B cell (primary cell): ENCODE results near the gene ZC3H7B. TPM values are rescaled to one million over a fixed set of nuclear protein-coding genes. Genes with fewer than 3 reads are reported as not detected.

Experiments
- ATAC-seq: fragments of 200-7000 bp; cut with Tn5 transposase; one replicate; pipeline ENCODE4 v1.10.0; 2021; ENCODE audit warnings: low read depth, mild to moderate bottlenecking, moderate number of reproducible peaks, moderate library complexity
- CTCF ChIA-PET: fragments of 350-600 bp; sonication (Branson Sonifier 250); formaldehyde crosslinking; loops from one replicate; lab custom pipeline; 2021; ENCODE audit warnings: antibody characterized with exemption, inconsistent platforms; lab: Charles Lee
- POLR2A ChIA-PET: fragments of 350-600 bp; sonication (Branson Sonifier 250); formaldehyde crosslinking; loops from one replicate; lab custom pipeline; 2021; ENCODE audit warnings: antibody characterized with exemption; lab: Charles Lee
- DNase-seq: peaks from one replicate; pipeline ENCODE4 v3.0.0; 2013
- H2AFZ ChIP-seq: 2 replicates; pipeline ENCODE4 v1.6.1; 2012; ENCODE audit warnings: mild to moderate bottlenecking, low read depth, low read length; ENCODE audit not compliant: insufficient read depth, poor library complexity, severe bottlenecking
- H3K27ac ChIP-seq, 2 donors: 1 replicate in 1 of 2; 2 replicates in 1 of 2; pipeline ENCODE4 v1.5.1; 2012 to 2013; ENCODE audit warnings: low read length in 2 of 2, mild to moderate bottlenecking in 2 of 2, moderate library complexity in 1 of 2
- H3K27me3 ChIP-seq, 4 experiments: fragments of 200-600 bp in 1 of 4; sonication (generic) in 1 of 4; replicated peaks in 1 of 4; 1 replicate in 2 of 4; 2 replicates in 2 of 4; pipeline versions ENCODE4 v1.6.1 to v1.7.0; 2013 to 2016; ENCODE audit warnings: low read length in 3 of 4, mild to moderate bottlenecking in 2 of 4, mixed read lengths in 1 of 4, moderate library complexity in 1 of 4; ENCODE audit not compliant: insufficient read depth in 4 of 4, control insufficient read depth in 3 of 4; ENCODE audit errors: control extremely low read depth in 1 of 4
- H3K36me3 ChIP-seq, 2 experiments: replicated peaks in 1 of 2; 1 replicate in 1 of 2; 2 replicates in 1 of 2; pipeline versions ENCODE4 v1.6.1 to v1.7.1; 2013; ENCODE audit warnings: low read length in 1 of 2; ENCODE audit not compliant: insufficient read depth in 2 of 2, control insufficient read depth in 1 of 2; ENCODE audit errors: control extremely low read depth in 1 of 2, extremely low read depth in 1 of 2
- H3K4me1 ChIP-seq, 2 donors: fragments of 200-600 bp in 1 of 2; sonication (generic) in 1 of 2; 1 replicate in 1 of 2; 2 replicates in 1 of 2; pipeline versions ENCODE4 v1.5.1 to v1.6.1; 2013 to 2017; ENCODE audit warnings: low read length in 2 of 2; ENCODE audit not compliant: control insufficient read depth in 2 of 2, insufficient read depth in 2 of 2
- H3K4me2 ChIP-seq: replicated peaks from 2 replicates; pipeline ENCODE3; 2012; ENCODE audit warnings: mild to moderate bottlenecking, low read depth, low read length; ENCODE audit not compliant: poor library complexity, severe bottlenecking
- H3K4me3 ChIP-seq, 5 experiments: fragments of 200-600 bp in 1 of 5; sonication (generic) in 1 of 5; 1 replicate in 3 of 5; 2 replicates in 2 of 5; pipeline versions ENCODE4 v1.5.1 to v1.7.0; 2011 to 2016; ENCODE audit warnings: low read length in 4 of 5, mild to moderate bottlenecking in 4 of 5, low read depth in 2 of 5, control low read depth in 1 of 5, moderate library complexity in 1 of 5; ENCODE audit not compliant: insufficient read depth in 1 of 5; ENCODE audit errors: control extremely low read depth in 1 of 5, extremely low read depth in 1 of 5
- H3K79me2 ChIP-seq: fragments of 200-600 bp; sonication (generic); one replicate; pipeline ENCODE4 v1.6.0; 2016; ENCODE audit warnings: low read length; ENCODE audit not compliant: control insufficient read depth, insufficient read depth
- H3K9ac ChIP-seq: fragments of 200-600 bp; sonication (generic); 2 replicates; pipeline ENCODE4 v1.6.1; 2017; ENCODE audit warnings: mild to moderate bottlenecking, low read length, moderate library complexity
- H3K9me3 ChIP-seq, 3 donors: one replicate each; pipeline versions ENCODE4 v1.6.1 to v1.7.1; 2013; ENCODE audit warnings: low read length in 2 of 3; ENCODE audit not compliant: control insufficient read depth in 2 of 3, insufficient read depth in 1 of 3; ENCODE audit errors: control extremely low read depth in 1 of 3
- H4K20me1 ChIP-seq: 2 replicates; pipeline ENCODE4 v1.6.0; 2012; ENCODE audit warnings: mild to moderate bottlenecking, low read length; ENCODE audit not compliant: insufficient read depth, control insufficient read depth, poor library complexity, severe bottlenecking
- H3K27ac Mint-ChIP-seq: one replicate; pipeline ENCODE4 v1.8.0; 2021; ENCODE audit warnings: mixed read lengths
- H3K27me3 Mint-ChIP-seq: one replicate; pipeline ENCODE4 v1.8.0; 2021; ENCODE audit warnings: mixed read lengths
- H3K4me1 Mint-ChIP-seq: one replicate; pipeline ENCODE4 v1.8.0; 2021; ENCODE audit warnings: mixed read lengths
- H3K4me3 Mint-ChIP-seq: one replicate; pipeline ENCODE4 v1.8.0; 2021; ENCODE audit warnings: mixed read lengths
- H3K9me3 Mint-ChIP-seq: one replicate; pipeline ENCODE4 v1.8.0; 2022; ENCODE audit warnings: mixed read lengths; ENCODE audit not compliant: insufficient read depth
- EZH2 ChIP-seq: IDR thresholded peaks from 2 replicates; pipeline ENCODE4 v1.6.1; 2012; ENCODE audit warnings: borderline replicate concordance, low read depth, mild to moderate bottlenecking, moderate library complexity, low read length; ENCODE audit not compliant: insufficient read depth, poor library complexity, severe bottlenecking
- WGBS: methylation state at CpG from one replicate; pipeline ENCODE4 v1.1.5; 2013; ENCODE audit warnings: missing lambda C conversion rate; ENCODE audit not compliant: insufficient coverage; 5-methylcytosine and 5-hydroxymethylcytosine counted together
- intact Hi-C: fragments of 100-400 bp; cut with micrococcal nuclease; formaldehyde crosslinking; loops from one replicate; pipeline ENCODE4 v1.10.0; 2022
- polyA plus RNA-seq: library from polyadenylated mRNA; depleted of rRNA; stranded (reverse); fragments of >200 nt; gene quantifications from 2 replicates; pipeline ENCODE4 v1.2.3, GENCODE V29; 2012
- total RNA-seq, 2 donors: library from RNA; stranded (reverse); fragments of 120-200 nt in 1 of 2; gene quantifications; 1 replicate in 1 of 2; 2 replicates in 1 of 2; pipeline versions ENCODE4 v1.2.3 to v1.2.4, GENCODE V29; 2013 to 2022
- TF ChIP-seq, protein P1 (sequence below): fragments of 200-600 bp; IDR thresholded peaks from one replicate; pipeline ENCODE4 v1.8.0; 2022; ENCODE audit warnings: antibody characterized with exemption, mild to moderate bottlenecking

ZC3H7B gene
- total and polyA plus RNA-seq, 2 donors (not counting 1 experiment from before 2014, with no cell fraction given): 29.8 to 41.9 TPM

DNA sequence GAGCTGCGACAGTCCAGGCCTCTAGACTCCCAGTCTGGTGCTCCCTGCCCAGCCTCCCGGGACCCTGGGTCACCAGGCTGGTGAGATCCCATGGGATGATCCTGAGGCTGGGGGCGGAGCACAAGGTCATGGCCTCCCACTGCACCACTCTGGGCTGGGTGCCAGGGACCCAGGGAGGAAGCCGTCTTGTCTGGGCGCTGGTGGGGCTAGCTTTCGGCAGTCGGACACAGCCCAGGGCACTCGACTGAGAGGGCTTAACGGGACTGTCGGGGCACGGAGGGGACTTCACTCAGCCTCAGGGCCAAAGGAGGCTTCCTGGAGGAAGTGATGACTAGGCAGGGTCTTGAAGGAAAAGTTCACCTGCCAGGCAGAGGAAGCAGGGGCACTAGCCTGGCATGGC lies 39.0 kb downstream of the ZC3H7B start:
- Histone ChIP-seq H3K4me3 (no peak overlapping the region), H3K27ac (no peak overlapping the region), H3K9me3 (no peaks in the 10 kb centered on the region), H3K4me2 (no peak overlapping the region), H3K9ac (no peak overlapping the region), H2AFZ (no peak overlapping the region), H4K20me1 (no peaks in the 10 kb centered on the region), H3K27me3 (no peaks in the 10 kb centered on the region), H3K36me3 (peaks cover 0 to 55% of the 10 kb centered on the region in 2 experiments), H3K79me2 (no peaks in the 10 kb centered on the region), H3K4me1 (no peaks in the 10 kb centered on the region)
- Mint-ChIP-seq H3K4me1 (no peaks in the 10 kb centered on the region), H3K4me3 (no peak overlapping the region), H3K27me3 (no peaks in the 10 kb centered on the region), H3K27ac (no peak overlapping the region), H3K9me3 (no peaks in the 10 kb centered on the region)
- 96% methylated on average over 11 of the region's 11 CpGs for WGBS
- TF ChIP-seq, protein P1, sequence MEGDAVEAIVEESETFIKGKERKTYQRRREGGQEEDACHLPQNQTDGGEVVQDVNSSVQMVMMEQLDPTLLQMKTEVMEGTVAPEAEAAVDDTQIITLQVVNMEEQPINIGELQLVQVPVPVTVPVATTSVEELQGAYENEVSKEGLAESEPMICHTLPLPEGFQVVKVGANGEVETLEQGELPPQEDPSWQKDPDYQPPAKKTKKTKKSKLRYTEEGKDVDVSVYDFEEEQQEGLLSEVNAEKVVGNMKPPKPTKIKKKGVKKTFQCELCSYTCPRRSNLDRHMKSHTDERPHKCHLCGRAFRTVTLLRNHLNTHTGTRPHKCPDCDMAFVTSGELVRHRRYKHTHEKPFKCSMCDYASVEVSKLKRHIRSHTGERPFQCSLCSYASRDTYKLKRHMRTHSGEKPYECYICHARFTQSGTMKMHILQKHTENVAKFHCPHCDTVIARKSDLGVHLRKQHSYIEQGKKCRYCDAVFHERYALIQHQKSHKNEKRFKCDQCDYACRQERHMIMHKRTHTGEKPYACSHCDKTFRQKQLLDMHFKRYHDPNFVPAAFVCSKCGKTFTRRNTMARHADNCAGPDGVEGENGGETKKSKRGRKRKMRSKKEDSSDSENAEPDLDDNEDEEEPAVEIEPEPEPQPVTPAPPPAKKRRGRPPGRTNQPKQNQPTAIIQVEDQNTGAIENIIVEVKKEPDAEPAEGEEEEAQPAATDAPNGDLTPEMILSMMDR: no peak
- TF ChIP-seq EZH2: no peak
- DNase-seq (no peak), ATAC-seq (no peak)
- POLR2A ChIA-PET: no interaction called here
- intact Hi-C loops: no loop called here
- CTCF ChIA-PET: no interaction called here

DNA sequence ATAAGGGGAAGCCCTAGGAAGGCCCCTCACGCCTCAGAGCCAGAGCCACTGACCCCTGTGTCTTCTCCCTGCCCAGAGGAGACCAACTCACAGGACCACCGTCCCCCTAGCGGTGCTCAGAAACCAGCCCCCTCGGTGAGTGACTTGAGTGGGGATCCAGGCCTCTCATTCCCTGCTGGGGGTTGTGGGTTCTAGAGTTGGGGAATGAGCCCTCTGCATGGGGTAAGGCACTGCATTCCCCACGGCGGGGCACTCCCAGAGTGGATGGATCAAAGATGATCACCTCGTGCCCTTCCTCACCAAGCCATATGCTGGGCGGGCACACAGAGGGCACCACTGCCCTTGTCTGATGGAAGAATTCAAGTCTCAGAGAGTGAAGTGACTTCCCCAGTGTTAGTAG lies 39.7 kb downstream of the ZC3H7B start:
- ATAC-seq (no peak), DNase-seq (no peak)
- H3K36me3 ChIP-seq: peaks cover 0 to 53% of the 10 kb centered on the region in 2 experiments
- no peaks in the 10 kb centered on the region for H3K4me1 ChIP-seq
- no peaks in the 10 kb centered on the region for H3K27me3 Mint-ChIP-seq
- WGBS: 94% methylated on average over 4 of the region's 8 CpGs
- no peaks in the 10 kb centered on the region for H3K27me3 ChIP-seq
- H2AFZ ChIP-seq: no peak overlapping the region
- H3K4me3 Mint-ChIP-seq: no peak overlapping the region
- H3K4me3 ChIP-seq: no peak overlapping the region
- H3K9me3 Mint-ChIP-seq: no peaks in the 10 kb centered on the region
- no peaks in the 10 kb centered on the region for H3K9me3 ChIP-seq
- H3K27ac Mint-ChIP-seq: no peak overlapping the region
- H4K20me1 ChIP-seq: no peaks in the 10 kb centered on the region
- POLR2A ChIA-PET: no interaction called here
- intact Hi-C loops: no loop called here
- H3K4me1 Mint-ChIP-seq: no peaks in the 10 kb centered on the region
- CTCF ChIA-PET: no interaction called here
- H3K27ac ChIP-seq: no peak overlapping the region
- TF ChIP-seq EZH2: no peak
- TF ChIP-seq, protein P1: no peak
- no peak overlapping the region for H3K4me2 ChIP-seq
- no peak overlapping the region for H3K9ac ChIP-seq
- no peaks in the 10 kb centered on the region for H3K79me2 ChIP-seq
